DMS153 treated with DMSO at 0.1 percent for 48 hours (cell line): ENCODE data around the gene ADGRB3.
"Not testable (repeated sequence)": the region's sequence is repeated elsewhere in the genome, so short reads cannot be mapped to it uniquely, and the experiment has no call there.

Experiments
- DNase-seq: peaks from one replicate; lab custom pipeline; 2025; ENCODE audit not compliant: unreplicated experiment; lab: John Stamatoyannopoulos, UW

ADGRB3 gene

GRCh38 chr6:68738039-68738438, 103.0 kb downstream of the ADGRB3 start:
- DNase-seq, result no peak

- no peak for DNase-seq
These were observed 105.9 kb downstream of the ADGRB3 start for GRCh38 chr6:68740828-68741500.

GRCh38 chr6:68741501-68742386, 106.7 kb downstream of the ADGRB3 start:
- DNase-seq, result no peak

DNA sequence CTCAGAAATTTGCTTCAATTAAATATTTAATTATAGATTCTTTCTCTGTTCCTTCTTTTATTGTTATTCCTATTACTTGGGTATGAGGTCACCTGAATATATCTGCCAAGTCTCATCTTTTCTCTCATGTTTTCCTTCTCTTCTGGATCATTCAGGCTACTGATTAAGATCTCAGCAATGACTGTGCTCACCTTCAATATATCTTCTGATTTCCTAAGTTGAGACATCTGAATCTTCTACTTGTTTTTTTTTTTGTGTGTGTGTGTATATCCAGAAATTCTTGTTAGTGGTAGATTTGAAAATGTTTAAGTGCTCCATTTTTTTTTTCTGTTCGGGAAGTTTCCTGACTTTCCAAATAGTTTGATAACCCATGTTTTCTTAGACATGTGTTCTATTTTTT, 108.0 kb downstream of the ADGRB3 start:
- DNase-seq, result no peak

DNA sequence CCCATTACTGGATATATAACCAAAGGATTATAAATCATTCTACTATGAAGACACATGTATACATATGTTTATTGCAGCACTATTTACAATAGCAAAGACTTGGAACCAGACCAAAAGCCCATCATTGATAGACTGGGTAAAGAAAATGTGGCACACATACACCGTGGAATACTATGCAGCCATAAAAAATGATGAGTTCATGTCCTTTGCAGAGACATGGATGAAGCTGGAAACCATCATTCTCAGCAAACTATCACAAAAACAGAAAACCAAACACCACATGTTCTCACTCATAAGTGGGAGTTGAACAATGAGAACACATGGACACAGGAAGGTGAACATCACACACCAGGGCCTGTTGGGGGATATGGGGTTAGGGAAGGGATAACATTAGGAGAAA, 109.3 kb downstream of the ADGRB3 start:
- not testable (repeated sequence) for DNase-seq

DNA sequence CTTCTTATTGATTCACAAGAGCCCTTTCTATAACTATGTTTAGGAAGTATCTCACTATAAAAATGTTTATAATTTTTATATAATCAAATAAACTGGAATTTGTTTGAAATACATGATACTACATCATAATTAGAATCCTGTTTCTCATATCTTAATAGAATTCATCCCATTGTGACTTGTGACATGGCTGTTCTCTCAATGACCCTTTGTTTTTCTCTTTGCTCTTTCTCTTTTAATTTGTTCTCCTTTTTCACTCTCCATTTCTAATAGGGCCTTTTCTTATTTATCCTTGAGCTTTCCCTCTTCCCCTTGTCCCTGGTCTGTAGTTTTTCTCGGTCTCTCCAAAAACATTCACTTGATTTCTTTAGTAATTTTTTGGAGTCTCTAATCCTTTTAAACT, 111.3 kb downstream of the ADGRB3 start:
- DNase-seq, result no peak

DNA sequence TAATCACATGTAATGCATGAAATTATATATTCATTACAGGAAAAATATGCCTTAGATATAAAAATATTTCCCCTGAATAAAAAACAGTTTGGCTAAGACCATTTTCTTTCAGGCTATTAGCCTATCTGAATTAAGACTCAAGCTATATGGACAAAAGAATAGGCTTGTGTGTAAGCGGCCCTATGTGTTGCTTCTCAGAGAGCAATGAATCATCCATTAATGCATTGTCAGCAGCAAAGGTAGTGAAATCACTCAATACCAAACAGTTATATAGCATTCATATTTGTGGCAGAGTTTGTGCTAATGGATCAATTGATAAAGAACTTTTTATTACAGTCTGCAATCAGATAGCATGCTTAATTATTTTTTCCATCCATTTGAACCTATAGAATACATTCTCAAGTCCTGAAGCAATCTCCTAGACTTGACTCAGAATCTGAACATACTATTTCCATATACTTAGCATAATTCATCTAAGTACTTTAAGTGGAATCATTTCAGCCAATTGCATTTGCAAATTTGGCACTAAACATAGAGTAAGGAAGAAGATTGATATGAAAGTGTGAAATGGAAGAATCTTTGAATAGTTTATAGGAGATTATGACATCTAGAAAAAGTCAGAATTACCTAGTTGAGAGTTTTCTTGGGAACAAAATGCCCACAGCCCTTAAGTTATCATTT, 112.2 kb downstream of the ADGRB3 start:
- DNase-seq, result no peak

DNA sequence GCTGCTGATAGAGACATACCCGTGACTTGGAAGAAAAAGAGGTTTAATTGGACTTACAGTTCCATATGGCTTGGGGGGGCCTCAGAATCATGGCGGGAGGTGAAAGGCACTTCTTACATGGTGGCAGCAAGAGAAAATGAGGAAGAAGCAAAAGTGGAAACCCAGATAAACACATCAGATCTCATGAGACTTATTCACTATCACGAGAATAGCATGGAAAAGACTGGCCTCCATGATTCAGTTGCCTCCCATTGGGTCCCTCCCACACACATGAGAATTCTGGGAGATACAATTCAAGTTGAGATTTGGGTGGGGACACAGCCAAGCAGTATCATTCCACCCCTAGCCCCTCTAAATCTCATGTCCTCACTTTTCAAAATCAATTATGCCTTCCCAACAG, 112.8 kb downstream of the ADGRB3 start:
- DNase-seq, result not testable (repeated sequence)

- DNase-seq, result no peak
These were observed 119.7 kb downstream of the ADGRB3 start for GRCh38 chr6:68754681-68755213.

- no peak for DNase-seq
These were observed 121.6 kb downstream of the ADGRB3 start for GRCh38 chr6:68756454-68757375.

DNA sequence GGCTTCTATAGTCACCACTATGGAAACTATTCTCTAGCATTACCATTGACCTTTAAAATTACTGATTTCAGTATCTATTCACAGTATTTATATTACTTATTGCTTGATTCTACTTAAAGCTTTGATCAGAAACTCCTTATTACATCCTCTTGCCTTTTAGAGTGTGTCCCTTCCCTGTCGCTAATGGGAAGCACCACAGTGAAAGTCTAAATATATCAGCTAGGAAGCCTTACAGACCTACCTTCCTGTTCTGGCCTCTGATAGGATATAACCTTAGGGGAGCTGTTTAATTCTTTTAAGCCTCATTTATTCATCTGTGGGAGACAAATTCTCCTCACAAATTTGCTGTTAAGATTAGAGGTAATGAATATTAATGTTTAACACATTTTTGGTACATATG, 122.7 kb downstream of the ADGRB3 start:
- no peak for DNase-seq

DNA sequence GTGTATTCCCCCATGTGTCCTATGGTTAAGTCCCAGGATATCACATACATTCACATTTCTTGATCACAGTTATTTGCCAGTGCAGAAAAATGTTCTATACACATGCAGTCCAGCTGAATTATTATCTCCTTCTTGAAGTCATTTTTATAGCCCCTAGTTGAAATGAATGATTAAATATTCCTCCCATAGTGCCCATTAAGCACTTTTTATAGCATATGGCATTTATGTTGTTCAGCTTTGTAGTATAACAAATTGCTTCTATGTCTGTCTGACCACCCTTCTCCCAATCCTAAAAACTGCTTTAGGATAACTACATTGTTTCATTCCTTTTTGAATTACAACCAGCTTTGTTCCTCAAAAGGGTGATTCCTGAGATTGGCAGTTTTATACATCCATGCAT, 123.5 kb downstream of the ADGRB3 start:
- peak; percentile 58 for DNase-seq

DNA sequence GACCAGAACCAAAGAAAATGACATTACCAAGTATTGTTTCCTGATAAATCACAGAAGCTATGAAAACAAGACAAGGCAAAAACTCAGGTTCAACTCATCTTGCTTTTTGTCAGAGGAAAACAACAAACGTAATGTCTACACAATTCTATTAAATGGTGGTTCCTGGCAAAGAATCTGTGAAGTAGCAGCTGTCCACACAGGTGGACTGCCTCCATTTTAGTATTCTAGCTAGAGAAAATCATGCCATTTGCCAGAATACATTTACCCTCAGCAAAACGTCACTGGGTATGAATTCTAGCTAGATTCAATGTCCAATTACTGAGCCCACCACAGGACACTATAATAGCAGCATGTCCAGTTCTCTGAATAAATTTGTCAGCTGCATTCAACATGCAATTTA, 125.4 kb downstream of the ADGRB3 start:
- DNase-seq, result no peak

DNA sequence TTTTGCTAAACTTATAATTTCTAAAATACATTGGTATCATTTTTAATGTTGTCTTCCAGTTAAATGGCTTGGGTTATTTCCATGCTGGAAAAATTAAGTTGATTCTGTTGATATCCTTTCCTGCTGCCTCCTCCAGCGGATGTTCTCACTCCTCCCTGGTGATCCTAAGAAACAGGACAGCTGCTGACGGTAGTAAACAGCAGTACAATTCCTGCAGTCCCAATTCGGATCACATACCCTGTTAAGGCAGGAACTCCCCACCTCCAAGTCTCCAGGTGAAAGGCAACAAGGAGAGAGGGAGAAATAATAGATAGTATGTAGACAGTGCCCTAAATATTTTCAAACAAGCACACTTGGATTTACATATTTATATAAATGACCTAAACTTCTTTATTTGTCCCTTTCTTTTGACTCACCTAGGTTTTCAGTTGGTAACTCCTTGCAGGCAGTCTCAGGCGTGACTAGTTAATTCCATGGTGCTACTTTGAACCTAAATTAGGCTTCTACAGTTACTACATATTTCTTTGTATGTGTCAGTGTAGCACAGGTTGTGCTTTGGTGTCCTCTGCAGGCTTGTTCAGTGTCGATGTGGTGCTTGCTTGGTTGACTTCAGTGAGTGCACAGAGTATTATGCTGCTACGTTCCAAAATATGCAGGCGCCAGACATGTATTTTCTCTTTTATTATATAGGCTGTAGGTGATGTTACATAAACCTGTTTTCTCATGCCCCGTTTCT, 126.0 kb downstream of the ADGRB3 start:
- no peak for DNase-seq

DNA sequence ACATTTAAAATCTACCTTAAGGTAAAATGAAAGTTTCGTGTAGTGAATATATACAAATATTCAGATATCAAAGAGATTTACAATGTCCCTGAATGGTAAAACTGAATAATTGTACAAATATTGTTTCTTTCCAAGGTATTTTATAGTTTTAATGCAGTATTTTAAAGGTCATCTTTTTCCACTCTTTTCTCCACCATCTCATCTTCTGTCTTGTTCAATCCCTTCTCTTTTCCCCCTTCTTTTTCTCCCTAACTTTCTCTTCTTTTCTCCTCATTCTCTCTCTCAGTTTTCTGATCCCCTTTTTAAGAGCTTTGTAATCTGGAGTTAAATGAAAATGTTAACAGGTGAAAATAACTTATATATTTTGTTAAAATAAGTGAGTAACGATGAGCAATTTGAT, 126.9 kb downstream of the ADGRB3 start:
- no peak for DNase-seq

DNA sequence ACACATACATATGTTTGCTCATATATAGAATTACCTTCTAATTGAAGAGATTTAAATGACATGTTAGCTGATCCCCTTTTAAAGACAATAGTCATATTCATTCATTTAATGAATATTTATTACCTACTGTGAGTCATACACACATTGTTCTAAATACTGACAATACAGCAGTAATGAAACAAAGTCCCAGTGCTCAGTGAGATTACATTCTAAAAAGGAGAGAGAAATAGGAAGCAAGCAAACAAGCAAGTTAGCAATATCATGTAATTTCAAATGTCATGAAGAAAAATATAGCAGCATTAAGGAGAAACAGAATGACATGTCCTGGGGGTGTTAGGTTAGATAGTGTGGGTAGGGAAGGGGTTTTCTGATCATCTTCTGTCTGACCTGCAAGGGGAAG, 136.3 kb downstream of the ADGRB3 start:
- no peak for DNase-seq

- no peak for DNase-seq
These were observed 139.8 kb downstream of the ADGRB3 start for GRCh38 chr6:68774843-68775242.

DNA sequence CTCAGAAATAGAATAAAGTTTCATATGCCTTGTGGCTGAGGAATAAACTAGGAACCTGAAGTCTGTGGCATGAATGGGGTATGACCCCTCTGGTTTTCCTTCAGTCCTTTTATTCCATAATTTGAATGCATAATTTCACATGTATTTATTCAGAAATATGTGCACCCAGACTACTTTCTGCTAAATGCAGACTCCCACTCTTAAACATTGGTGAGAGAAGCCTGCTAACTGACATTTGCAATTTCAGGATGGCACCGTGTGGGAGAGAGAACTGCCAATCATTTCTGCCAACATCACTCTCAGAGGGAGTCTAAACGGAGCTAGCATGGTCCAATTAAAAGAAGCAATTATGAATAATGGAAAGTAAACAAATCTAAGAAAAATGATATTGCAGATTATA, 141.3 kb downstream of the ADGRB3 start:
- DNase-seq, result no peak

- DNase-seq, result peak; percentile 74
These were observed 142.9 kb downstream of the ADGRB3 start for GRCh38 chr6:68777956-68778355.
